Neural progenitor cell (in vitro differentiated cells): ENCODE results near the gene LIPC. TPM values are rescaled to one million over a fixed set of nuclear protein-coding genes. Genes with fewer than 3 reads are reported as not detected.

Experiments used
- DNase-seq: peaks from one replicate; pipeline ENCODE4 v3.0.0-alpha.2; 2016; ENCODE audit warnings: low spot score
- H2AFZ ChIP-seq: fragments of 200-600 bp; sonication (generic); replicated peaks from 2 replicates; pipeline ENCODE4 v1.6.1; 2016; ENCODE audit warnings: antibody characterized with exemption
- H3F3A ChIP-seq: fragments of 200-600 bp; sonication (generic); 2 replicates; pipeline ENCODE4 v1.6.1; 2016; ENCODE audit warnings: antibody characterized with exemption, low read depth
- H3K27ac ChIP-seq: fragments of 200-600 bp; sonication (generic); 2 replicates; pipeline ENCODE4 v1.5.1; 2016; ENCODE audit warnings: mild to moderate bottlenecking
- H3K27me3 ChIP-seq: fragments of 200-600 bp; sonication (generic); 2 replicates; pipeline ENCODE4 v1.6.1; 2016; ENCODE audit warnings: mild to moderate bottlenecking, moderate library complexity
- H3K36me3 ChIP-seq: fragments of 200-600 bp; sonication (generic); 2 replicates; pipeline ENCODE4 v1.5.1; 2016
- H3K4me1 ChIP-seq: fragments of 200-600 bp; sonication (generic); 2 replicates; pipeline ENCODE4 v1.6.1; 2016; ENCODE audit warnings: mixed run types
- H3K4me2 ChIP-seq: fragments of 200-600 bp; sonication (generic); 2 replicates; pipeline ENCODE4 v1.6.1; 2016
- H3K4me3 ChIP-seq: fragments of 200-600 bp; sonication (generic); 2 replicates; pipeline ENCODE4 v1.5.1; 2016
- H3K79me2 ChIP-seq: fragments of 200-600 bp; sonication (generic); 2 replicates; pipeline ENCODE4 v1.6.1; 2016; ENCODE audit warnings: low read depth
- H3K9ac ChIP-seq: fragments of 200-600 bp; sonication (generic); 2 replicates; pipeline ENCODE4 v1.6.1; 2016
- H3K9me3 ChIP-seq: fragments of 200-600 bp; sonication (generic); 2 replicates; pipeline ENCODE4 v1.5.1; 2016; ENCODE audit warnings: low read depth
- H4K20me1 ChIP-seq: fragments of 200-600 bp; sonication (generic); 2 replicates; pipeline ENCODE4 v1.6.1; 2016; ENCODE audit warnings: low read depth
- H3K27ac Mint-ChIP-seq: 3 replicates; pipeline ENCODE4 v1.8.0; 2021; ENCODE audit warnings: mixed read lengths
- H3K27me3 Mint-ChIP-seq: 2 replicates; pipeline ENCODE4 v1.8.0; 2022; ENCODE audit warnings: low read depth, mild to moderate bottlenecking, inconsistent platforms, moderate library complexity, mixed read lengths; ENCODE audit not compliant: insufficient read depth
- H3K36me3 Mint-ChIP-seq: 3 replicates; pipeline ENCODE4 v1.8.0; 2021; ENCODE audit warnings: mixed read lengths
- H3K4me1 Mint-ChIP-seq: 3 replicates; pipeline ENCODE4 v1.8.0; 2021; ENCODE audit warnings: mixed read lengths
- H3K4me3 Mint-ChIP-seq: 3 replicates; pipeline ENCODE4 v1.8.0; 2021; ENCODE audit warnings: mild to moderate bottlenecking, moderate library complexity, mixed read lengths
- H3K9me3 Mint-ChIP-seq: 3 replicates; pipeline ENCODE4 v1.8.0; 2020; ENCODE audit warnings: mixed read lengths
- CTCF ChIP-seq: fragments of 200-600 bp; sonication (generic); IDR thresholded peaks from 2 replicates; pipeline ENCODE4 v1.5.1; 2017; ENCODE audit warnings: antibody characterized with exemption, mild to moderate bottlenecking
- EZH2 ChIP-seq: fragments of 200-600 bp; sonication (generic); IDR thresholded peaks from 2 replicates; pipeline ENCODE4 v1.6.1; 2017; ENCODE audit warnings: antibody characterized with exemption, mild to moderate bottlenecking, moderate library complexity
- EZH2phosphoT487 ChIP-seq: fragments of 200-600 bp; sonication (generic); IDR thresholded peaks from 2 replicates; pipeline ENCODE4 v1.6.1; 2017; ENCODE audit warnings: antibody characterized with exemption
- total RNA-seq: library from RNA; depleted of rRNA; stranded (reverse); fragments of >200 nt; gene quantifications from 2 replicates; pipeline ENCODE4 v1.2.3, GENCODE V29; 2015; ENCODE audit warnings: low replicate concordance

The LIPC gene
- total RNA-seq, 1 donor from 2014 or later: not detected

- no peak overlapping the region for H3K4me3 Mint-ChIP-seq
- TF ChIP-seq EZH2phosphoT487: no peak
- no peak for TF ChIP-seq EZH2
- TF ChIP-seq CTCF: no peak
- H3K9me3 Mint-ChIP-seq: no peaks in the 10 kb centered on the region
- Histone ChIP-seq H3K27ac (no peak overlapping the region), H3K36me3 (peaks cover 18% of the 10 kb centered on the region), H3K27me3 (no peaks in the 10 kb centered on the region), H3F3A (no peaks in the 10 kb centered on the region), H2AFZ (no peak overlapping the region), H3K9ac (no peak overlapping the region), H3K79me2 (no peaks in the 10 kb centered on the region), H3K9me3 (no peaks in the 10 kb centered on the region), H3K4me1 (peaks cover 4% of the 10 kb centered on the region), H3K4me3 (no peak overlapping the region), H3K4me2 (no peak overlapping the region), H4K20me1 (no peaks in the 10 kb centered on the region)
- no peaks in the 10 kb centered on the region for H3K27me3 Mint-ChIP-seq
- no peak overlapping the region for H3K27ac Mint-ChIP-seq
- peaks cover 4% of the 10 kb centered on the region for H3K4me1 Mint-ChIP-seq
- DNase-seq: no peak
- peaks cover 29% of the 10 kb centered on the region for H3K36me3 Mint-ChIP-seq
Observed at GRCh38 chr15:58595516-58596263, 163.9 kb downstream of the LIPC start.

- H3K27ac Mint-ChIP-seq: no peak overlapping the region
Observed at GRCh38 chr15:58597943-58598828, 166.4 kb downstream of the LIPC start.

GRCh38 chr15:58598829-58599210 is 167.0 kb downstream of the LIPC start:
- no peak overlapping the region for H3K27ac Mint-ChIP-seq
- H2AFZ ChIP-seq: no peak overlapping the region
- H3K79me2 ChIP-seq: no peaks in the 10 kb centered on the region
- no peaks in the 10 kb centered on the region for H3K27me3 ChIP-seq
- no peaks in the 10 kb centered on the region for H4K20me1 ChIP-seq
- no peak for TF ChIP-seq EZH2phosphoT487
- TF ChIP-seq CTCF: no peak
- no peak for TF ChIP-seq EZH2
- no peak overlapping the region for H3K4me3 ChIP-seq
- no peak for DNase-seq
- no peaks in the 10 kb centered on the region for H3F3A ChIP-seq
- H3K36me3 ChIP-seq: peaks cover 18% of the 10 kb centered on the region
- peaks cover 4% of the 10 kb centered on the region for H3K4me1 ChIP-seq
- no peaks in the 10 kb centered on the region for H3K9me3 Mint-ChIP-seq
- no peaks in the 10 kb centered on the region for H3K9me3 ChIP-seq
- H3K4me3 Mint-ChIP-seq: no peak overlapping the region
- H3K27ac ChIP-seq: no peak overlapping the region
- H3K4me1 Mint-ChIP-seq: no peaks in the 10 kb centered on the region
- H3K4me2 ChIP-seq: no peak overlapping the region
- H3K36me3 Mint-ChIP-seq: peaks cover 38% of the 10 kb centered on the region
- no peaks in the 10 kb centered on the region for H3K27me3 Mint-ChIP-seq
- H3K9ac ChIP-seq: no peak overlapping the region

More at GRCh38 chr15:58597943-58598828, 166.4 kb downstream of the LIPC start:
- DNase-seq: no peak
- no peaks in the 10 kb centered on the region for H4K20me1 ChIP-seq
- peaks cover 18% of the 10 kb centered on the region for H3K36me3 ChIP-seq
- Mint-ChIP-seq H3K27me3 (no peaks in the 10 kb centered on the region), H3K9me3 (no peaks in the 10 kb centered on the region), H3K36me3 (peaks cover 37% of the 10 kb centered on the region), H3K4me1 (no peaks in the 10 kb centered on the region), H3K4me3 (no peak overlapping the region)
- H3K27ac ChIP-seq: no peak overlapping the region
- no peak overlapping the region for H3K4me2 ChIP-seq
- H3K27me3 ChIP-seq: no peaks in the 10 kb centered on the region
- H2AFZ ChIP-seq: no peak overlapping the region
- no peak overlapping the region for H3K4me3 ChIP-seq
- no peak overlapping the region for H3K9ac ChIP-seq
- H3F3A ChIP-seq: no peaks in the 10 kb centered on the region
- peaks cover 4% of the 10 kb centered on the region for H3K4me1 ChIP-seq
- no peaks in the 10 kb centered on the region for H3K79me2 ChIP-seq
- no peaks in the 10 kb centered on the region for H3K9me3 ChIP-seq
- TF ChIP-seq EZH2phosphoT487 (no peak), EZH2 (no peak), CTCF (no peak)
